ENCODE results near the gene ADAMTS10. TPM values are rescaled to one million over a fixed set of nuclear protein-coding genes. Genes with fewer than 3 reads are reported as not detected.

The ADAMTS10 gene
- total and polyA plus RNA-seq, 2 experiments from 2014 or later = 15.8 to 22.1 TPM

GRCh38 chr19:8593931-8594330 lies 16.6 kb downstream of the ADAMTS10 start:
- no peak for DNase-seq (ENCODE audit: low spot score)
- Histone ChIP-seq H4K20me1 (ENCODE audit: insufficient read depth, poor library complexity, severe bottlenecking) (no peaks in the 10 kb centered on the region), H3K27ac (no peak overlapping the region), H3K4me3 (no peak overlapping the region), H3K9me3 (ENCODE audit: low read depth) (no peaks in the 10 kb centered on the region), H3K27me3 (no peaks in the 10 kb centered on the region), H3K9me2 (replicated peaks; ENCODE audit: insufficient read depth) (no peaks in the 10 kb centered on the region), H2AFZ (no peak overlapping the region), H3K36me3 (replicated peaks; ENCODE audit: insufficient read depth, low read depth) (no peaks in the 10 kb centered on the region), H3K4me2 (no peak overlapping the region), H3K4me1 (ENCODE audit: insufficient read depth) (peaks cover 3% of the 10 kb centered on the region), H3K79me2 (no peaks in the 10 kb centered on the region)
- WGBS (ENCODE audit: low lambda C conversion rate, missing lambda C conversion rate) = 94% methylated on average over 2 of the region's 2 CpGs
- no peak for TF ChIP-seq EZH2 (IDR thresholded peaks at IDR 0.05; ENCODE audit: borderline replicate concordance)
- no peak for TF ChIP-seq EZH2phosphoT487 (IDR thresholded peaks at IDR 0.05; ENCODE audit: low read depth, severe bottlenecking, unreplicated experiment)
- TF ChIP-seq, protein P1, sequence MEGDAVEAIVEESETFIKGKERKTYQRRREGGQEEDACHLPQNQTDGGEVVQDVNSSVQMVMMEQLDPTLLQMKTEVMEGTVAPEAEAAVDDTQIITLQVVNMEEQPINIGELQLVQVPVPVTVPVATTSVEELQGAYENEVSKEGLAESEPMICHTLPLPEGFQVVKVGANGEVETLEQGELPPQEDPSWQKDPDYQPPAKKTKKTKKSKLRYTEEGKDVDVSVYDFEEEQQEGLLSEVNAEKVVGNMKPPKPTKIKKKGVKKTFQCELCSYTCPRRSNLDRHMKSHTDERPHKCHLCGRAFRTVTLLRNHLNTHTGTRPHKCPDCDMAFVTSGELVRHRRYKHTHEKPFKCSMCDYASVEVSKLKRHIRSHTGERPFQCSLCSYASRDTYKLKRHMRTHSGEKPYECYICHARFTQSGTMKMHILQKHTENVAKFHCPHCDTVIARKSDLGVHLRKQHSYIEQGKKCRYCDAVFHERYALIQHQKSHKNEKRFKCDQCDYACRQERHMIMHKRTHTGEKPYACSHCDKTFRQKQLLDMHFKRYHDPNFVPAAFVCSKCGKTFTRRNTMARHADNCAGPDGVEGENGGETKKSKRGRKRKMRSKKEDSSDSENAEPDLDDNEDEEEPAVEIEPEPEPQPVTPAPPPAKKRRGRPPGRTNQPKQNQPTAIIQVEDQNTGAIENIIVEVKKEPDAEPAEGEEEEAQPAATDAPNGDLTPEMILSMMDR (IDR thresholded peaks at IDR 0.05; ENCODE audit: poor library complexity) = peak; percentile 16

DNA sequence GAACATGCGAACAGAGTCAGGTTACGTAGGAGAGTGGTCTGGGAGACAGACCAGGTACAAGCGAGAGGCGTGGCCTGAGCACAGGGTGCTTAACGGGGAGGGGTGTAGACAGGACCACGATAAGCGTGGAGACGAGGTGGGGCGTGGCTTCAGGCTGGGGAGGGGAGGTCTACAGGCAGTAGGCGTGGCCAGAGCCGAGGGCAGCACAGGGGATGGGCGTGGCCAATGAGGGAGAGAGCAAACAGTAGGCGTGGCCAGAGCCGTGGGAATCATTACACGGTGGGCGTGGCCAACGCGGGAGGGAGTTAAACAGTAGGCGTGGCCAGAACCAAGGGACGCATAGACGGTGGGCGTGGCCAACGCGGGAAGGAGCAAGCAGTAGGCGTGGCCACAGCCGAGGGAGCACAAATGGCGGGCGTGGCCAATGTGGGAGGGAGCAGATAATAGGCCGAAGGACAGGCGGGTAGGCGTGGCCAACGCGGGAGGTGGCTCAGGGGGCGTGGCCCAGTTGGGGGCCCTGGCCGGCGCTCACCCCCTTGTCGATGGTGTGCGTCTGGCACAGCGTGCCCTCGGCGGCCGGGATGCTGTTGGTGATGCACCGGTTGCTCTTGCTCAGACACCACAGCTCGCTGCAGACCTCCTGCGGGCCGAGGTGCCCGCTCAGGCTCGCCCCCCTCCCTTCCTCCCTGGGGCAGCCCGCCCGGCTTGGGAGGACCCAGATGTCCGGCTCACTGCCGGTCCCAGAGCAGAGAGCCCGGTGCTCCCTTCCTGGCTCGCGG lies 18.1 kb downstream of the ADAMTS10 start:
- Histone ChIP-seq H3K9me2 (replicated peaks; ENCODE audit: insufficient read depth) (no peaks in the 10 kb centered on the region), H3K79me2 (no peaks in the 10 kb centered on the region), H3K36me3 (replicated peaks; ENCODE audit: insufficient read depth, low read depth) (no peaks in the 10 kb centered on the region), H3K4me2 (peak overlapping the region; percentile 86), H3K4me3 (peak overlapping the region; percentile 20), H3K27ac (no peak overlapping the region), H2AFZ (peak overlapping the region; percentile 12), H4K20me1 (ENCODE audit: insufficient read depth, poor library complexity, severe bottlenecking) (no peaks in the 10 kb centered on the region), H3K27me3 (no peaks in the 10 kb centered on the region), H3K4me1 (ENCODE audit: insufficient read depth) (peaks cover 3% of the 10 kb centered on the region), H3K9me3 (ENCODE audit: low read depth) (no peaks in the 10 kb centered on the region)
- DNase-seq (ENCODE audit: low spot score) = peak; percentile 99
- no peak for TF ChIP-seq EZH2 (IDR thresholded peaks at IDR 0.05; ENCODE audit: borderline replicate concordance)
- TF ChIP-seq, protein P1 (IDR thresholded peaks at IDR 0.05; ENCODE audit: poor library complexity) = no peak
- TF ChIP-seq EZH2phosphoT487 (IDR thresholded peaks at IDR 0.05; ENCODE audit: low read depth, severe bottlenecking, unreplicated experiment) = no peak
- WGBS (ENCODE audit: low lambda C conversion rate, missing lambda C conversion rate) = 4% methylated on average over 36 of the region's 55 CpGs

- no peak overlapping the region for H3K4me2 ChIP-seq
- H3K4me3 ChIP-seq = no peak overlapping the region
- H3K27ac ChIP-seq = no peak overlapping the region
- no peaks in the 10 kb centered on the region for H4K20me1 ChIP-seq (ENCODE audit: insufficient read depth, poor library complexity, severe bottlenecking)
- H3K27me3 ChIP-seq = no peaks in the 10 kb centered on the region
- no peaks in the 10 kb centered on the region for H3K79me2 ChIP-seq
- no peaks in the 10 kb centered on the region for H3K36me3 ChIP-seq (replicated peaks; ENCODE audit: insufficient read depth, low read depth)
- no peaks in the 10 kb centered on the region for H3K9me2 ChIP-seq (replicated peaks; ENCODE audit: insufficient read depth)
- no peak for DNase-seq (ENCODE audit: low spot score)
- H3K9me3 ChIP-seq (ENCODE audit: low read depth) = no peaks in the 10 kb centered on the region
- H3K4me1 ChIP-seq (ENCODE audit: insufficient read depth) = peaks cover 3% of the 10 kb centered on the region
- H2AFZ ChIP-seq = no peak overlapping the region
- WGBS (ENCODE audit: low lambda C conversion rate, missing lambda C conversion rate) = 92% methylated on average over 30 of the region's 32 CpGs
- TF ChIP-seq EZH2 (IDR thresholded peaks at IDR 0.05; ENCODE audit: borderline replicate concordance) (no peak), EZH2phosphoT487 (IDR thresholded peaks at IDR 0.05; ENCODE audit: low read depth, severe bottlenecking, unreplicated experiment) (no peak)
- TF ChIP-seq, protein P1 (IDR thresholded peaks at IDR 0.05; ENCODE audit: poor library complexity) = no peak
These were observed 21.3 kb downstream of the ADAMTS10 start for GRCh38 chr19:8589177-8589714.
